Activated T-helper 1 cell treated with anti-CD3 and anti-CD28 coated beads, Interleukin-2, amount 50 U/mL, for 16 hours (primary cell): ENCODE measurements around the gene P2RY11.
A peak's percentile ranks its signal among the peaks of the same experiment; 100 is the strongest.

ENCODE experiments used
- DNase-seq, 2 donors: peaks; one replicate each; pipeline ENCODE4 v3.0.0-alpha.2; 2020; ENCODE audit warnings: low read depth in 1 of 2, low spot score in 1 of 2

Gene P2RY11

GRCh38 chr19:10112895-10113591 is 1.6 kb downstream of the P2RY11 start:
- DNase-seq, result peak in 1 of 2 donors; percentile 52

DNA sequence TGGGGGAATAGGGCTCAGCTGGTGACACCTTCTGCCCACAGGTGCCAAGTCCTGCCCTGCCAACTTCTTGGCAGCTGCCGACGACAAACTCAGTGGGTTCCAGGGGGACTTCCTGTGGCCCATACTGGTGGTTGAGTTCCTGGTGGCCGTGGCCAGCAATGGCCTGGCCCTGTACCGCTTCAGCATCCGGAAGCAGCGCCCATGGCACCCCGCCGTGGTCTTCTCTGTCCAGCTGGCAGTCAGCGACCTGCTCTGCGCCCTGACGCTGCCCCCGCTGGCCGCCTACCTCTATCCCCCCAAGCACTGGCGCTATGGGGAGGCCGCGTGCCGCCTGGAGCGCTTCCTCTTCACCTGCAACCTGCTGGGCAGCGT is 2.1 kb downstream of the P2RY11 start:
- no peak for DNase-seq

- DNase-seq, result no peak
These were observed 2.6 kb downstream of the P2RY11 start for GRCh38 chr19:10113964-10114650.

DNA sequence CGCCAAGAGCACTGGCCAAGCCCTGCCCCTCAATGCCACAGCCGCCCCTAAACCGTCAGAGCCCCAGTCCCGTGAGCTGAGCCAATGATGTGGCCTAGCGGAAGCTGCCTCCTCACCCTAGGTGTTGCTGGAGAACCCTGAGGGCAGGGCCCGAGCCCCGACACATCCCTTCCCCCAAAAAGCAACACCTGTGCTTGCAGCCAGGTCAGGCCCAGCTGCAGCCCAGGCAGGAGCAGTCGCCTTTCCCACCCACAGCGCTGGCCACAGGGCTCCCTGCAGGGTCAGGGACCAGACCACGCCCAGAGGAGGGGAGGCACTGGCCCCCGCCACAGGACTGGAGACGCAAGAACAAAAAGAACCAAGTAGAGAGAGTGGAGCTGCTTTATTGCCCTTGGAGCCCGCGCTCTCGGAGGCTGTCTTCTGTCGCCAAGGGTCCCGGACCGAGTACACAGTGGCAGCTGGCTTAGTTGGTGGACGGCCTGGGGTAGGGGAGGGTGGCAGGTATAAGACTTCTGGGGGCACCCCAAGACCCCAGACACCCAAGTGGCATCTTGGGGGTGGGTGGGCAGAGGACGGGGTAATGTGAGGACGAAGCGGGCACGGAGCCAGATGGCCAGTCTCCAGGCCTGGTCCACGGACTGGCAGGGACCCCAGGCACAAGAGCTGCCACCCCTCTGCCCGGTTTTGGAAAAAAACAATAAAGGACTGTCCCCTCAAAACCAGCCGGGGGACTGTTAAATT is 3.3 kb downstream of the P2RY11 start:
- DNase-seq, result no peak

GRCh38 chr19:10115392-10116084 is 4.0 kb downstream of the P2RY11 start:
- no peak for DNase-seq

DNA sequence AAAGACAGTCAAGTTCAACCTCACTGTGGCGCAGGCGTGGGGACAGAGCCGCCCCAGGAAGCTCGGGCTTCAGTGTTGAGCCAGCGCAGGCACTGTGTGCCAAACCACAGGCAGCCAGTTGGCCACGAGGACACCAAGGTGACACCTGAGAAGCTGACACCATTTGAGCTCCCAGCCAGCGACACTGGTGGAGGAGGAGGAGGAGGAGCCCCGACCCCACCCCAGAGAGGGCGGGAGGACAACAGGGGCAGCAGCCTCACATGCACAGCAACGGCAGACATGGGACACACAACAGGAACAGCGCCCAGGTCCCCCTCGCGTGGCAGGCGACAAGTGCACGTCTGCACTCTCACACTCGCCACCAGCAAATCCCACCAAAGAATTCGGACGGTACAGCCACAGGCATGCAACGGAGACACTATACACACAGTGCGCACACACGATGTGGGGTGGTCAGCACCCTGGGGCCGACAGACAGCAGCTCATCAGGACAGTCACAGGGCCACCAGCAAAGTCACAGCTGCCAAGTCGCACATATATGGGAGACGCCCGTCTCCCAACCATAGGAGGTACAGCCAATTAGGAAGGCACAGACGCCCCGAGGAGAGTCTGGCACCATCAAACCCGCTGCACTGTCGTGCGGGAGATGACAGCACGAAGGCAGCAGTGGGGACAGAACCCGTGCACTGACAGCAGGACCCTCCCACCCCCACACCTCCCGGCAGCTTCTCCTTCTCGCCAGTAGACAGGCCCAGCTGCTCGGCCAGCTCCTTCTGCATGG is 4.8 kb downstream of the P2RY11 start:
- DNase-seq, result no peak

- DNase-seq, result no peak
These were observed 5.5 kb downstream of the P2RY11 start for GRCh38 chr19:10116866-10117616.

GRCh38 chr19:10118960-10119359 is 7.5 kb downstream of the P2RY11 start:
- no peak for DNase-seq

GRCh38 chr19:10120538-10121189 is 9.2 kb downstream of the P2RY11 start:
- DNase-seq, result no peak

GRCh38 chr19:10122045-10122444 is 10.6 kb downstream of the P2RY11 start:
- no peak for DNase-seq

DNA sequence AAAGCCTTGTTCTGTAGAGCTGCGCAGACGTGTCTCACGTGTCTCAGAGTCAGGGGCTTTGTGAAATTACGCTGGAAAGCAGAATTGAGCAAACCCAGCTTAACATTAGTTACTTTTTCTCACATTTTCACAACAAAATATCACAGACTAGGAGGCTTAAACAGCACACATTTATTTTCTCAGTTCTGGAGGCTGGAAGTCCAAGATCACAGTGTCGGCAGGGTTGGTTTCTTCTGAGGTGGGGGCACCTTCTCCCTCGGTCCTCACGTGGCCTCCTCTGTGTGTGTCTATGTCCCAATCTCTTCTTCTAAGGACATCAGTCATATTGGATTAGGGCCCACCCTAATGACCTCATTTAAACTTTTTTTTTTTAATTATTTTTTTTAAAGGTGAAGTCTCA is 12.9 kb downstream of the P2RY11 start:
- no peak for DNase-seq

DNA sequence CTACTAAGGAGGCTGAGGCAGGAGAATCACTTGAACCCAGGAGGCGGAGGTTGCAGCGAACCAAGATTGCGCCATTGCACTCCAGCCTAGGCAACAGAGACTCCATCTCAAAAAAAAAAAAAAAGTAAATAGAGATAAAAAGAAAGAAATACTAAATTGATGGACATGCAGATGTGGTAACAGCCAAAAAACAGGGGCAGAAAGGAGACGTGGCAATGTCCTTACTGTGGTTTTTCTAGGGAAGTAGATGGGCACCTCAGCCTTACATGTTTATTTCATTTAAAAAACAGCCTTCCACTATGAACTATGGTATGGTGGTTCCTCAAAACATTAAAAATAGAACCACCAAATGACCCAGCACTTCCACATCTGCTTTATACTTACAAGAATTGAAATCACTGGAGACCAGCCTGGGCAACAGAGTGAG is 14.7 kb downstream of the P2RY11 start:
- no peak for DNase-seq

GRCh38 chr19:10132905-10133304 is 21.4 kb downstream of the P2RY11 start:
- no peak for DNase-seq

- no peak for DNase-seq
These were observed 22.1 kb downstream of the P2RY11 start for GRCh38 chr19:10133596-10133995.

GRCh38 chr19:10134040-10134439 is 22.5 kb downstream of the P2RY11 start:
- no peak for DNase-seq

- no peak for DNase-seq
These were observed 24.2 kb downstream of the P2RY11 start for GRCh38 chr19:10135551-10136334.

- no peak for DNase-seq
These were observed 25.4 kb downstream of the P2RY11 start for GRCh38 chr19:10136936-10137335.

GRCh38 chr19:10137751-10138682 is 26.5 kb downstream of the P2RY11 start:
- no peak for DNase-seq
